Epithelial cell of esophagus (primary cell): ENCODE results near the gene ATXN7L1.

Source experiments
- DNase-seq: peaks from one replicate; pipeline ENCODE4 v3.0.0; 2010; ENCODE audit warnings: low read depth
- H3K4me3 ChIP-seq: 2 replicates; pipeline ENCODE4 v1.5.1; 2011; ENCODE audit warnings: mild to moderate bottlenecking, low read length, control low read depth
- CTCF ChIP-seq: IDR thresholded peaks from 2 replicates; pipeline ENCODE4 v1.5.1; 2011; ENCODE audit warnings: low read depth, mild to moderate bottlenecking, low read length, control low read depth, inconsistent platforms; ENCODE audit not compliant: insufficient read depth; ENCODE audit errors: missing control alignments

Gene ATXN7L1

GRCh38 chr7:105707967-105708762 is 168.2 kb downstream of the ATXN7L1 start:
- no peak for TF ChIP-seq CTCF
- DNase-seq, result no peak
- no peak overlapping the region for H3K4me3 ChIP-seq

GRCh38 chr7:105707381-105707780 is 169.0 kb downstream of the ATXN7L1 start:
- no peak for DNase-seq
- H3K4me3 ChIP-seq, result no peak overlapping the region
- no peak for TF ChIP-seq CTCF

- H3K4me3 ChIP-seq, result no peak overlapping the region
- no peak for TF ChIP-seq CTCF
- DNase-seq, result no peak
These were observed 171.0 kb downstream of the ATXN7L1 start for GRCh38 chr7:105705427-105705826.

- no peak overlapping the region for H3K4me3 ChIP-seq
- TF ChIP-seq CTCF, result no peak
- DNase-seq, result no peak
These were observed 173.0 kb downstream of the ATXN7L1 start for GRCh38 chr7:105703207-105703930.

GRCh38 chr7:105699568-105700236 is 176.7 kb downstream of the ATXN7L1 start:
- DNase-seq, result no peak
- H3K4me3 ChIP-seq, result no peak overlapping the region
- no peak for TF ChIP-seq CTCF

- TF ChIP-seq CTCF, result no peak
- DNase-seq, result no peak
- no peak overlapping the region for H3K4me3 ChIP-seq
These were observed 177.9 kb downstream of the ATXN7L1 start for GRCh38 chr7:105698531-105698930.
